ENCODE data around the gene GNAI1.

Gene GNAI1

GRCh38 chr7:80213814-80214213 is 79.2 kb downstream of the GNAI1 start:
- no peak for DNase-seq (ENCODE audit: low spot score)

GRCh38 chr7:80215734-80216133 is 81.1 kb downstream of the GNAI1 start:
- DNase-seq (ENCODE audit: low spot score): no peak

- DNase-seq (ENCODE audit: low spot score): no peak
Observed at GRCh38 chr7:80216996-80217842, 82.6 kb downstream of the GNAI1 start.

GRCh38 chr7:80218723-80219122 is 84.1 kb downstream of the GNAI1 start:
- DNase-seq (ENCODE audit: low spot score): no peak

- no peak for DNase-seq (ENCODE audit: low spot score)
Observed at GRCh38 chr7:80220022-80220634, 85.5 kb downstream of the GNAI1 start.

GRCh38 chr7:80224415-80224814 is 89.8 kb downstream of the GNAI1 start:
- DNase-seq (ENCODE audit: low spot score): peak; percentile 13

- no peak for DNase-seq (ENCODE audit: low spot score)
Observed at GRCh38 chr7:80225361-80225760, 90.7 kb downstream of the GNAI1 start.

- DNase-seq (ENCODE audit: low spot score): no peak
Observed at GRCh38 chr7:80226629-80227028, 92.0 kb downstream of the GNAI1 start.

GRCh38 chr7:80230327-80230726 is 95.7 kb downstream of the GNAI1 start:
- DNase-seq (ENCODE audit: low spot score): no peak

GRCh38 chr7:80231707-80232106 is 97.1 kb downstream of the GNAI1 start:
- no peak for DNase-seq (ENCODE audit: low spot score)

GRCh38 chr7:80232979-80233724 is 98.5 kb downstream of the GNAI1 start:
- no peak for DNase-seq (ENCODE audit: low spot score)

- no peak for DNase-seq (ENCODE audit: low spot score)
Observed at GRCh38 chr7:80235334-80235733, 100.7 kb downstream of the GNAI1 start.

GRCh38 chr7:80236681-80237080 is 102.0 kb downstream of the GNAI1 start:
- DNase-seq (ENCODE audit: low spot score): no peak

GRCh38 chr7:80240265-80241025 is 105.8 kb downstream of the GNAI1 start:
- no peak for DNase-seq (ENCODE audit: low spot score)

GRCh38 chr7:80241671-80242070 is 107.0 kb downstream of the GNAI1 start:
- DNase-seq (ENCODE audit: low spot score): no peak

GRCh38 chr7:80243425-80243824 is 108.8 kb downstream of the GNAI1 start:
- DNase-seq (ENCODE audit: low spot score): no peak

- DNase-seq (ENCODE audit: low spot score): no peak
Observed at GRCh38 chr7:80244206-80244916, 109.7 kb downstream of the GNAI1 start.

GRCh38 chr7:80247144-80247543 is 112.5 kb downstream of the GNAI1 start:
- no peak for DNase-seq (ENCODE audit: low spot score)

GRCh38 chr7:80247891-80248290 is 113.3 kb downstream of the GNAI1 start:
- DNase-seq (ENCODE audit: low spot score): no peak

- DNase-seq (ENCODE audit: low spot score): no peak
Observed at GRCh38 chr7:80249184-80249583, 114.6 kb downstream of the GNAI1 start.

- DNase-seq (ENCODE audit: low spot score): peak; percentile 16
Observed at GRCh38 chr7:80249619-80250295, 115.1 kb downstream of the GNAI1 start.
